CD4-positive, alpha-beta T cell treated with Interleukin-17A for 1 hour (primary cell): ENCODE data around the gene DDX43.
"Not testable (repeated sequence)": the region's sequence is repeated elsewhere in the genome, so short reads cannot be mapped to it uniquely, and the experiment has no call there.

Source experiments
- DNase-seq: peaks from one replicate; pipeline ENCODE4 v3.0.0-alpha.2; 2020

The DDX43 gene

GRCh38 chr6:73389854-73390253 is 4.8 kb upstream of the DDX43 start:
- DNase-seq: no peak

- peak; percentile 30 for DNase-seq
Measured at GRCh38 chr6:73391675-73392074, 3.0 kb upstream of the DDX43 start.

- DNase-seq: not testable (repeated sequence)
Measured at GRCh38 chr6:73392188-73392587, 2.4 kb upstream of the DDX43 start.

GRCh38 chr6:73393278-73393677 is 1.4 kb upstream of the DDX43 start:
- DNase-seq: no peak

- DNase-seq: no peak
Measured at GRCh38 chr6:73395875-73396274, 1.2 kb downstream of the DDX43 start.

- no peak for DNase-seq
Measured at GRCh38 chr6:73400656-73401055, 6.0 kb downstream of the DDX43 start.

GRCh38 chr6:73409395-73409794 is 14.8 kb downstream of the DDX43 start:
- no peak for DNase-seq

- no peak for DNase-seq
Measured at GRCh38 chr6:73413102-73413501, 18.5 kb downstream of the DDX43 start.

- no peak for DNase-seq
Measured at GRCh38 chr6:73418081-73418741, 23.6 kb downstream of the DDX43 start.

- no peak for DNase-seq
Measured at GRCh38 chr6:73421534-73421933, 26.9 kb downstream of the DDX43 start.

- no peak for DNase-seq
Measured at GRCh38 chr6:73435236-73435635, 40.6 kb downstream of the DDX43 start.

GRCh38 chr6:73443555-73443954 is 48.9 kb downstream of the DDX43 start:
- no peak for DNase-seq

GRCh38 chr6:73451223-73452106 is 56.8 kb downstream of the DDX43 start:
- DNase-seq: peak; percentile 49

- peak; percentile 87 for DNase-seq
Measured at GRCh38 chr6:73452107-73452461, 57.5 kb downstream of the DDX43 start, which contains the start of gene CGAS. CGAS (minus strand) TSS chr6:73452297; CDS start chr6:73452181, 116 bp downstream.

GRCh38 chr6:73455865-73456629 is 61.4 kb downstream of the DDX43 start:
- DNase-seq: no peak

- DNase-seq: not testable (repeated sequence)
Measured at GRCh38 chr6:73459474-73459873, 64.8 kb downstream of the DDX43 start.

GRCh38 chr6:73460056-73460455 is 65.4 kb downstream of the DDX43 start:
- no peak for DNase-seq

- peak; percentile 89 for DNase-seq
Measured at GRCh38 chr6:73461537-73462350, 67.1 kb downstream of the DDX43 start, which contains the start of gene MTO1. MTO1 (plus strand) TSS chr6:73461737; CDS start chr6:73461855, 118 bp downstream.
